HG03520 (cell line): ENCODE data around the gene ENO1.
"Not testable (repeated sequence)": the region's sequence is repeated elsewhere in the genome, so short reads cannot be mapped to it uniquely, and the experiment has no call there.

Source experiments
- ATAC-seq: cut with Tn5 transposase; IDR thresholded peaks from one replicate; pipeline ENCODE4 v1.9.1; 2021; ENCODE audit warnings: mild to moderate bottlenecking, moderate library complexity; ENCODE audit not compliant: unreplicated experiment

ENO1 gene

GRCh38 chr1:8897505-8897904, 19.0 kb upstream of the ENO1 start:
- ATAC-seq: not testable (repeated sequence)

DNA sequence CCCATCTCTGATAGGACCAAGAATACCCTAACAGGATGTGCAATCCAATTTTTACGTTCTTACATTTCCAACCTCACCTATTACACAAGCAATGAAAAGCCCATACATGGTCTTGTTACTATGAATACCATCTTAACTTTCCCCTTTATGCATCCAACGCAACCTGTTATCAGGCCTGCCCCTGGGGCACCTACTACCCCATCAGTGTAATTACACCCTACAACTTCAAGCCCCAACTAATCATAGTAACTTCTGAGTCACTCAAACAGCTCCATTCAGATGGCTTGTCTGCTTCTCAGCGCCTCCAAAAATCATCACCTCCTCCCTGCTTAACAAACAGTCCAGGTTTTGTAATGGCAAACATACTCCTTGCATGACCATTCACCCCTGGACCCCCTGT, 18.3 kb upstream of the ENO1 start:
- ATAC-seq: not testable (repeated sequence)

GRCh38 chr1:8892026-8892425, 13.5 kb upstream of the ENO1 start:
- no peak for ATAC-seq

GRCh38 chr1:8891401-8891800, 12.9 kb upstream of the ENO1 start:
- ATAC-seq: no peak

DNA sequence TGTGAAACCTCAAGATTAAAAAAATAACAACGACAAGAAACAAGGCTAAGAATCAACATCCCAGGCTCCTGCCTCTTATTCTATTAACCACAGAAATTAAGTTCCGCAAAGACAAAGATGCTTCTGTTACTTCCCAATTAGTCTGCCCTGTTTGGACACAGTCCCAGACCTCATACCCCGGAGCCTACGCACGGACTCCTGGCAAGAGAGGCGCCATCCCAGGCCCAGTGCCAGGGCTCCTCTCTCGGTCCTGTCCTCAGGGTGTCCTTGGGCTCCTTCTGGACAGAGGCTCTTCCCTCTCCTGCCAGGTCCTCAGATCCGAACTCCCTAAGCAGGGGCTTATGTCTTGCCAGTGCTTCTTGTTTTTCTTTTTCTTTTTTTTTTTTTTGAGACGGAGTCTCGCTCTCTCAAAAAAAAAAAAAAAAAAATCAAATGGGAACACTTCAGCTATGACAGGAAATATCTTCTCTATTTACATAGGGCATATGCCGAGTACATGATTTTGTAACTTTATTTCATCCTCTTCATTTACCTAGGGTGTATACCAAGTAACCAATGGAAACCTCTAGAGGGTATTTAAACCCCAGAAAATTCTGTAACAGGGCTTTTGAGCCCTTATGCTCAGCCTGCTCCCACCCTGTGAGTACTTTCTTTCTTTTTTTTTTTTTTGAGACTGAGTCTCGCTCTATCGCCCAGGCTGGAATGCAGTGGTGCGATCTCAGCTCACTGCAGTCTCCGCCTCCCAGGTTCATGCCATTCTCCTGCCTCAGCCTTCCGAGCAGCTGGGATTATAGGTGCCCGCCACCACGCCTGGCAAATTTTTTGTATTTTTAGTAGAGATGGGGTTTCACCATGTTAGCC, 11.7 kb upstream of the ENO1 start:
- no peak for ATAC-seq

DNA sequence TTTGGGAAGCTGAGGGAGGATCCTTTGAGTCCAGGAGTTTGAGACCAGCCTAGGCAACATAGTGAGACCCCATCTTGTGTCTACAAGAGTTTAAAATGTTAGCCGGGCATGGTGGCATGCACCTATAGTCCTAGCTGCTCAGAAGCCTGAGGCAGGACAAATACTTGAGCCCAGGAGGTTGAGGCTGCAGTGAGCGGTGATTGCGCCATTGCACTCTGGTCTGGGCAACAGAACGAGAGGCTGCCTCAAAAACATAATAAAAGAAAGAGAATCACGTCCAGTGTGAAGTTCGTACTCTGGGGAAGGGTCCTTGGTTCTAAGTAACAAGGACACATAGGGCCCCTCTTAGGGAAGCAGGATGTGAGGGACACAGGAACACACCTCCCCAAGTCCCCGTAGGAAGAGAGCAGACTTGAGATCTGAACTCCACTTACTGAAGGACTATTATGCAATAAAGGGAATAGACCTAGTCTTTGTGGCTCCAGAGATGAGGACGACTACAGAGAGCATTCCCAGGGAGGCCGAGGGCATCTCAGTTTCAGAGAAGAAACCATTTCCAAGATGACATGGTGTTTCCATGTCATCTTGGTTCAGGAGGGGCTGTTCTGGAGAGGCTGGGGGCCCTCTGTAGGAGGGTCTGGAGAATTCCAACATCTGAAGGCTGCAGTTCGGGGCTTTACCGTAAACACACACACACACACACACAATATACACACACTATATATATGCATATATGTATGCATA, 10.8 kb upstream of the ENO1 start:
- no peak for ATAC-seq

GRCh38 chr1:8886589-8886988, 8.1 kb upstream of the ENO1 start:
- ATAC-seq: no peak

GRCh38 chr1:8886031-8886524, 7.6 kb upstream of the ENO1 start:
- ATAC-seq: not testable (repeated sequence)

- ATAC-seq: not testable (repeated sequence)
These were observed 5.6 kb upstream of the ENO1 start for GRCh38 chr1:8884105-8884504.

DNA sequence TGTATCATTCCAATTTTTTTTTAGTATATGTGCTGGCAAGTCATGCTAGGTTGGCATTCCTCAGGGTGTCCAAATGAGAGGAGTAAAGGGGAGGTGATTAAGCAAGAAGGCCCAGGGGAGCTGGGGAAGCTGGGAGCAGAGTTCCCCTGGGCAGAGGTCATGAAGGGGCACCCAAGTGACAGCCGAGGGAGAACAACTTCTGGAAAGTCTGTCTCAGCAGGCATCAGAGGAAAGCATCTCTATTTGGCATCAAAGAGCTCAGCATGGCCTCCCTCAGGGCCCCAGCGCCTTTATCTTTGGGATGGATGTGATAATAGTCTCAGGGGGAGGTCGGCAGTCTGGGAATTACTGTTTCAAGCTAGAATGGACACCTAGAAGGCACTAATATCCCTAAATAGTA, 5.0 kb upstream of the ENO1 start:
- no peak for ATAC-seq

GRCh38 chr1:8879922-8880676, 1.6 kb upstream of the ENO1 start:
- no peak for ATAC-seq

DNA sequence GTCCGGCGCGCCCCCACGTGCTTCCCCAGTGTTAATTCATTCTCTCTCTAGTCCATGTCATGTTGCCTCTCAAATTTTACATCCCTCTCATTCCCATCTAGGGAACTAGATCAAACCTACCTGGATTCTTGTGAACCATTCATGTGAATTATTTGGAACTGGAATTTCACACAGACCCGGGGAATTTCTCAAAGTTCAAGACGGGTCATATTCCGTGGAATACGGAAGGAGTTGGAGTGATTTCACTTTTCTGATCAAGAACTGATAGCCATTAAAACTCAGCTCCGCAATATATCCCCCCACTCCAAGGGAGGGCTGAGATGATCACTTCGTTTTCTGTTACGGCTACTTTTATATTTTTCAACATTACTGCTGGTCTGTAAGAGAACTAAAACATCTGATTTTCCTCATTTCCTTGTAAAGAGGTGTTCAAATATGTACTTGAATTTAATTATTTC, 1.0 kb upstream of the ENO1 start:
- no peak for ATAC-seq

- peak; percentile 70 for ATAC-seq
These were observed 395 bp upstream of the ENO1 start for GRCh38 chr1:8878698-8879463.

DNA sequence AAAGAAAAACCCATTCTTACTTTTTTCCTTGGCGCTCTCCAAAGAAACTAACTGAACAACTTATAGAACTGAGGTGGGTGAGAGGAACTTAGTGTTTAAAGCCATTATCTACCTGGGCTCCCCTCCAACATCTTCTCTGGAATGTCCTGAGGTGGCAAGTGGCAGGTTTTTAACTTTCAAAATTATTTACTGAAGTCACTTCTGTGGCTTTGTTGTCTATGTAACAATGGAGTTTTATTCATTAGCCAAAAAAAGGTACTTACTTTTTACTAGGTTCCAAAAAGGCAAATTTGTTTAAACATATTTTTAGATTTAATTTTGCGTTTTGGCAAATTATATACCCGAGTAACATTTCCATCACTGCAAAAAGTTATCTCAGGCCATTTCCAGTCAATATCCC, 2.4 kb downstream of the ENO1 start:
- no peak for ATAC-seq

DNA sequence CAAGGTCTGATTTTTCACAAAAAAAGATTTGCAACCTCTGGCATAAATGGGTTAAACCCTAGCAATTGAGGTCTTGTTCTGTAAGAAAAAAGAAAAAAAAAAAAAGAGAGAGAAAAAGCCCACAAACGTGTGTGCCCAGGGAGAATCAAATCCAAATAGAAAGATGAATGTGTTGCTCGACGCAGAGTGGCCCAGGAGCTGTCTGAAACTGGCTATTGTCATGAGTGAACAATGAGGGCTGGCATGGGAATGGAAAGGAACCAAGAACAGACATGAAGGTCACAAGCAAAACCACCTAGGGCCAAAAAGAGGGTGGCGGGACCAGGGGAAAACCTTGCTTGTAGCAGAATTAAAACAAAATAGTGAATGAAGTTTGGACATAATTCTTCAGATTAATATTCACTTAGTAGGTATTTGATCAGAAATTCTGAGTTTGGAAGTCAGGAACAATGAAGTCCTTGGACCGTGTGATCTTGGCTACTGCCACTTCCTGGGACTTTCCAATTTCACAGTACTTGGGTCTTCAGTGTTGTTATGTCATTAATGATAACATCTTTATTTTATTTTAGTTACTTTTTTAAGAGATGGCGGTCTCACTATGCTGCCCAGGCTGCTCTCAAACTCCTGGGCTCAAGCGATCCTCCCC, 3.1 kb downstream of the ENO1 start:
- ATAC-seq: no peak

- ATAC-seq: no peak
These were observed 4.0 kb downstream of the ENO1 start for GRCh38 chr1:8874230-8875201.

DNA sequence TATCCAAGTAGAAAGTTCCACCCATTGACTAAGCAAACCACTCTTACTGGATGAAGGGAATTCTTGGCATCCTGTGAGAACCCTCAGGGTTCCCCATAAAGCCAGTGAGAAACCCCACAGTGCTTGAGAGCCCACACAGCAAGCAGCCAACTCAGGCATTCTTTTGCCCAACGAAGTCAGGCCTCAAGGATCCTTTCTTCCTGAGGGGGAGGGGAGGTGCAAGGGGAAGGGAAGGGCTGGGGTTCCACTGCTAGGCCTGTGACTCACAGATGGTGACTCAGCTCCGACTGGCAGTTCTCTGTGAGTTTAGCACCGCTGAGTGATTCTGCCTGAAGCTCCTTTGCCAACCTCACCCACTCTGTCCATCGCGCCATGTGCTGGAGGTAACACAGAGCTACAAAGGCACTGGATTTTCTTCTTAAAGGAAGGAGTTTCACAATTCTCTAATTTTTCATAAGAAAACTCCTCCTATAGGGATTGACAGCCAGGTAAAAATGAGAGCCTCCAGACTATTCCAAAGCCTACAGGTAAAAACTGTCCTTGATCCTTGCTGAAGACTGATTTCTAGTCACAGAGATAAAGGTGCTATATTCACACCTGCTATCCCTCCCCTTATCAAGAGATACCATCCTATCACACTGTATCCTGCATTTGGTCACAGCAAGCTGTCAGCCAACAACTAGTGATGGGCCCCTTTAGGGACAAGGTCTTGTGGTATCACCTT, 4.8 kb downstream of the ENO1 start:
- no peak for ATAC-seq

DNA sequence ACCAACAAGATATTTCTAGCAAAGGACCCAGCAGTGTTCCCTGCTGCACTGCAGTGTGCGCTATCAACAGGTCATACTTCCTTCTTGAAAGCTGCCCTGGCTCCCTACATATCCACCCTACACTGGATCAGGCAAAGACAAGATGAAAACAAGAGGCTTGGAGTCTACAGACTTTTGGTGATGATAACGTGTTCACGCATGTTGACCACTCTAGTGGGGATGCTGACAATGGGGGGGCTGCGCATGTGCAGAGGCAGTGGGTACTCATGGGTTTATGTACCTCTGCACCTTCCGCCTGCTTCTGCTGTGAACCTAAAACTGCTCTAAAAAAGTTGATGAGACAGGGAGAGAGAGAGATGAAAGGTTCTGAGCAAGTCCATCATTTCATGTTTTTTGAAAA, 5.5 kb downstream of the ENO1 start:
- ATAC-seq: no peak
